SH-SY5Y (cell line): ENCODE data around the gene ALG10.

ENCODE experiments used
- GATA2 ChIP-seq: IDR thresholded peaks from 2 replicates; pipeline ENCODE4 v1.6.1; 2011; ENCODE audit warnings: mild to moderate bottlenecking, low read depth, low read length
- GATA3 ChIP-seq: IDR thresholded peaks from 2 replicates; pipeline ENCODE4 v1.6.1; 2011; ENCODE audit warnings: low read depth, mild to moderate bottlenecking, low read length, moderate library complexity

DNA sequence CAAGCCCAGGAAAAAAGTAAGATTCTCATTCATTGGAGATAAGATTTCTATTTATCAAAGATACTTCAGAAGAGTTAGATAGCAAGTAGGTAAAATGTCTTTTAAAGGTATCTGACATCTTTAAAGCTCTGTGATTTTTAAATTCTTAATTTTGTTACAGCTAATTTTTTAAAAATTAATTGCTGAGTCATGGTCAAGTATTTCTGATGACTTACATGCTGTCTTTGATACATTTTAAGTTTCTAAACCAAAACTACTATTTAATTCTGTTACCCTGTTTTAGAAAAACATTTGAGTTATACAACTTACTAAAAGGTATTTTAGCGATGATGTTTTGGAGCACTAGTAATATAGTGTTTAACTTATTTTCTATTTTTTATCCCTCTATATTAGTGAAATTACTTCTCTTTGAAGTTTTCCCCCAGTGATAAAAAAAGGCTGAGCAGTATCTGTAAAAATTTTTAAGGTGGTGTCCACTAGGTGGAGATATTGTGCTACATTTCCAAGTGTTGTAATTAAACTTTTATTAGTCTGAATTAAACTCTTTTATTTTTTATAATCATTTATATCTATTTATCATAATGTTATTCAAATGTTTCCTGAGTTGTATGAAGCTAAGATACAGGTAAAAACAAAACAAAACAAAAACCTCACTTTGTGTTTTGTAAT, 11.5 kb downstream of the ALG10 start:
- TF ChIP-seq GATA2 (no peak), GATA3 (no peak)
